CD4-positive, CD25-positive, alpha-beta regulatory T cell (primary cell): ENCODE results near the gene LRRIQ3. TPM values are rescaled to one million over a fixed set of nuclear protein-coding genes. Genes with fewer than 3 reads are reported as not detected.

Source experiments
- ATAC-seq, 2 donors: fragments of 150-1000 bp; cut with Tn5 transposase; one replicate each; pipeline ENCODE4 v1.10.0; 2021; ENCODE audit warnings: low read depth in 2 of 2, moderate number of reproducible peaks in 2 of 2, moderate library complexity in 1 of 2
- DNase-seq, 3 donors: peaks; one replicate each; pipeline versions ENCODE4 v3.0.0 to v3.0.0-alpha.2; 2012 to 2022; ENCODE audit warnings: mixed read lengths in 1 of 3
- H3K27ac ChIP-seq: one replicate; pipeline ENCODE4 v1.7.0; 2013; ENCODE audit warnings: mild to moderate bottlenecking, low read length; ENCODE audit not compliant: insufficient read depth, poor library complexity, severe bottlenecking
- H3K27me3 ChIP-seq: one replicate; pipeline ENCODE4 v1.7.0; 2013; ENCODE audit warnings: low read length; ENCODE audit not compliant: control insufficient read depth, insufficient read depth
- H3K36me3 ChIP-seq: one replicate; pipeline ENCODE4 v1.7.0; 2013; ENCODE audit warnings: mild to moderate bottlenecking, low read length, moderate library complexity; ENCODE audit not compliant: control insufficient read depth, insufficient read depth
- H3K4me1 ChIP-seq: 2 replicates; pipeline ENCODE4 v1.7.0; 2013; ENCODE audit warnings: mild to moderate bottlenecking, low read length; ENCODE audit not compliant: insufficient read depth, control insufficient read depth, poor library complexity, severe bottlenecking
- H3K4me3 ChIP-seq: one replicate; pipeline ENCODE4 v1.7.0; 2013; ENCODE audit warnings: low read depth, mild to moderate bottlenecking, low read length, moderate library complexity
- H3K9me3 ChIP-seq, 2 experiments: 1 replicate in 1 of 2; 2 replicates in 1 of 2; pipeline ENCODE4 v1.7.0; 2013; ENCODE audit warnings: low read length in 2 of 2, mild to moderate bottlenecking in 1 of 2, moderate library complexity in 1 of 2; ENCODE audit not compliant: control insufficient read depth in 2 of 2
- H3K27ac Mint-ChIP-seq, 3 donors: one replicate each; pipeline ENCODE4 v1.8.0; 2020 to 2022; ENCODE audit warnings: mild to moderate bottlenecking in 3 of 3, mixed read lengths in 3 of 3, moderate library complexity in 2 of 3
- H3K27me3 Mint-ChIP-seq: one replicate; pipeline ENCODE4 v1.8.0; 2022; ENCODE audit warnings: mild to moderate bottlenecking, mixed read lengths
- H3K36me3 Mint-ChIP-seq: one replicate; pipeline ENCODE4 v1.8.0; 2020; ENCODE audit warnings: mixed read lengths
- H3K4me1 Mint-ChIP-seq, 4 donors: one replicate each; pipeline ENCODE4 v1.8.0; 2020 to 2022; ENCODE audit warnings: mixed read lengths in 4 of 4, mild to moderate bottlenecking in 1 of 4
- H3K4me3 Mint-ChIP-seq, 4 donors: one replicate each; pipeline ENCODE4 v1.8.0; 2020 to 2022; ENCODE audit warnings: mild to moderate bottlenecking in 4 of 4, mixed read lengths in 4 of 4, moderate library complexity in 3 of 4
- H3K9me3 Mint-ChIP-seq, 7 donors: one replicate each; pipeline ENCODE4 v1.8.0; 2020 to 2022; ENCODE audit warnings: mixed read lengths in 7 of 7, mild to moderate bottlenecking in 3 of 7, moderate library complexity in 2 of 7
- polyA plus RNA-seq, 4 donors: library from polyadenylated mRNA; unstranded; fragments of 300-500 nt; fragmentation: Illumina TruSeq; gene quantifications; one replicate each; pipeline ENCODE4 v1.2.3, GENCODE V29; 2021
- total RNA-seq: library from RNA; stranded (reverse); gene quantifications from one replicate; pipeline ENCODE4 v1.2.3, GENCODE V29; 2022

Gene LRRIQ3
- total and polyA plus RNA-seq, 5 donors from 2014 or later: 0.44 to 3.3 (median 1.8) TPM

DNA sequence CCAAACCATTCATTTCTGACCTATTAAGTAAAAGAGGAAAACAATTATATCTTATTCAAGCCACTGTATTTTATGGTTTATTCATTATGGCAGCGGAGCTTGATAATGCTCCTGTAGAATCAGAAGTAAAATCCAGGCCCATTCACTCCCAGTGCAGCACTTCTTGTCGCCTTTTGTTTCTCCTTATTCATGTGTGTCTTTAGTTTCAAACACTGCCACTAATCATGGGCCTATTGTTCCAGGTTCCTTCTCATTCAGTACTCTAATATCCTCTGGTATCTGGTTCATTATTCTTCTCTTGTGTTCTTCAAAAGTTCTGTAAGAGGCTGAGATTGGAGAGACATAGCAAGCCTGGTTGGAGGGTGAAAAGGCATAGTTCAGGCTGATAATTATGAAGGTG, 218.3 kb downstream of the LRRIQ3 start:
- Histone ChIP-seq H3K4me3 (no peak overlapping the region), H3K4me1 (no peaks in the 10 kb centered on the region), H3K27ac (no peak overlapping the region), H3K27me3 (no peaks in the 10 kb centered on the region), H3K36me3 (no peaks in the 10 kb centered on the region), H3K9me3 (no peaks in the 10 kb centered on the region)
- no peaks in the 10 kb centered on the region for H3K4me1 Mint-ChIP-seq
- no peaks in the 10 kb centered on the region for H3K36me3 Mint-ChIP-seq
- no peaks in the 10 kb centered on the region for H3K27me3 Mint-ChIP-seq
- DNase-seq (no peak), ATAC-seq (no peak)
- no peak overlapping the region for H3K27ac Mint-ChIP-seq
- peaks cover 0 to 4% (median 2%) of the 10 kb centered on the region in 7 donors for H3K9me3 Mint-ChIP-seq
- no peak overlapping the region for H3K4me3 Mint-ChIP-seq

DNA sequence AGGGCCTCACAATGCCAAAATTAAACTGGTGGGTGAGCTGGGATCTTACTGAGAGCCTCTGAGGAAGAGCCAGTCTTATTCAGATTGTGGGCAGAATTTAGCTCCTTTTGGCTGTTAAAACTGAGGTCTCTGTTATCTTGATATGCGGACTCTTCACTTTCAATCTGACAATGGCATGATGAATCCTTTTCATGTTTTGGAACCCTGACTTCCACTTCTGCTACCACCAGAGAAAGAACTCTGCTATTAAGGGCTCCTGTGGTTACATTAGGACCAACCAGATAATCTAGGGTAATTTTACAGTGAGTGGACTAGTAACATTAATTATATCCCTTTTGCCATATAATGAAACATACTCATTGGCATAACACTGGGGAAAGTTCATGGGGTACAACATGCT, 219.0 kb downstream of the LRRIQ3 start:
- Mint-ChIP-seq H3K4me1 (no peaks in the 10 kb centered on the region), H3K4me3 (no peak overlapping the region), H3K36me3 (no peaks in the 10 kb centered on the region), H3K9me3 (peaks cover 0 to 4% (median 2%) of the 10 kb centered on the region in 7 donors), H3K27me3 (no peaks in the 10 kb centered on the region), H3K27ac (no peak overlapping the region)
- no peaks in the 10 kb centered on the region for H3K36me3 ChIP-seq
- no peak overlapping the region for H3K4me3 ChIP-seq
- ATAC-seq (no peak), DNase-seq (no peak)
- H3K27me3 ChIP-seq: no peaks in the 10 kb centered on the region
- no peaks in the 10 kb centered on the region for H3K9me3 ChIP-seq
- no peak overlapping the region for H3K27ac ChIP-seq
- no peaks in the 10 kb centered on the region for H3K4me1 ChIP-seq

Other genes with a start within 250 kb of the LRRIQ3 start
- gene FPGT, start 66 bp upstream of the LRRIQ3 start, total RNA-seq: 5.9 TPM
- 10 to 100 TPM in 1 of 4 donors, 1 to 10 TPM in 3; 5.3 to 10.3 (median 6.3) TPM for gene FPGT, start 66 bp upstream of the LRRIQ3 start, polyA plus RNA-seq
- gene TNNI3K, start 37.2 kb upstream of the LRRIQ3 start, total RNA-seq: not detected
- gene TNNI3K, start 37.2 kb upstream of the LRRIQ3 start, polyA plus RNA-seq: under 1 TPM in 1 of 4 donors, not detected in 3; 0.41 TPM